Erythroblast (primary cell): ENCODE data around the gene OPTN.

Source experiments
- GATA1 ChIP-seq: IDR thresholded peaks from 2 replicates; pipeline ENCODE4 v1.6.1; 2011; ENCODE audit warnings: low read depth, mild to moderate bottlenecking, control low read depth, low read length, moderate library complexity
- POLR2A ChIP-seq: IDR thresholded peaks from 2 replicates; pipeline ENCODE4 v1.6.1; 2011; ENCODE audit warnings: mild to moderate bottlenecking, low read length

DNA sequence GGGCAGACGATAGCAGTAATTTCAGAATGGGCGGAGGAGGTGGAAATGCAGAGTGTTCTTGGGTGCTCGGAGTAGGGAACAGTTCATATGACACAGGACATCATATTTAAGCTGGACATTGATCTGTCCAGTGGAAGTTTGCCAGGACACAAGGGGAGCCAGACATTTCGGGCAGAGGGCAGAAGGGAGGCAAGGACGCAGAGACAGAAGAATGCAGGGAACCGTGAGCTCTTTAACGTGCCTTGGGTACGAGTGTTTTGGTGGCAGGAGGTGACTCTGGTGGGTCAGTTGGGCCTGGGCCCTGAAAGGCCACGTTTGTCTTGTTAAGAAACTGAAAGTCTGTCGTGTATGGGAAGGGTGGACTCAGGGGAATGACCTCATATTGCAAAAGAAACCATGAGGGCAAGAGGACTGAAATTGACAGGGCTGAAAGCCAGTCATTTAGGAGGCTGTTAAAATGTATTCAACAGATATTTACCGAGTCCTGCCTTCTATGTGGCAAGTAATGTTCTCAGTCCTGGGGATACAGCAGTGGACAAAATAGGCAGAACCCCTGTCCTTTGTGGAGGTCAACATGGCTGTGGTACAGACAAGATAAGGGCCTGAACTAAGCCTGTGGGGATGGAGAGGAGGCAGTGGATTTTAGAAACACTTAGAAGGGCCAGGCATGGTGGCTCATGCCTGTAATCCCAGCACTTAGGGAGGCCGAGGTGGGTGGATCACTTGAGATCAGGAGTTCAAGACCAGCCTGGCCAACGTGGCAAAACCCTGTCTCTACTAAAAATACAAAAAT is 2.2 kb downstream of the OPTN start:
- no peak for TF ChIP-seq POLR2A
- no peak for TF ChIP-seq GATA1
